H1 (cell line): ENCODE data around the gene TMOD4. TPM values are rescaled to one million over a fixed set of nuclear protein-coding genes. Genes with fewer than 3 reads are reported as not detected.
A peak's percentile ranks its signal among the peaks of the same experiment; 100 is the strongest.

Experiments
- CBX5 ChIP-seq: fragments of 300-800, 300-1000 bp; sonication (generic); IDR thresholded peaks from 2 replicates; pipeline ENCODE4 v1.7.1; 2016; ENCODE audit warnings: antibody characterized with exemption, low read length, low read depth
- CBX8 ChIP-seq: fragments of 300-800, 300-1000 bp; sonication (generic); IDR thresholded peaks from 2 replicates; pipeline ENCODE4 v1.7.1; 2016; ENCODE audit warnings: low read depth, low read length, borderline replicate concordance
- CHD7 ChIP-seq: fragments of 300-600 bp; sonication (generic); IDR thresholded peaks from 2 replicates; pipeline ENCODE4 v1.7.1; 2012; ENCODE audit warnings: low read length, moderate library complexity, mild to moderate bottlenecking, inconsistent platforms; ENCODE audit not compliant: insufficient replicate concordance
- HDAC2 ChIP-seq, 2 experiments: fragments of 300-600 bp in 1 of 2; sonication (generic) in 1 of 2; IDR thresholded peaks; 2 replicates each; pipeline ENCODE4 v1.6.1; 2011 to 2012; ENCODE audit warnings: low read depth in 2 of 2, low read length in 2 of 2, mild to moderate bottlenecking in 2 of 2, moderate library complexity in 2 of 2, borderline replicate concordance in 1 of 2, inconsistent platforms in 1 of 2
- JUND ChIP-seq: IDR thresholded peaks from 2 replicates; pipeline ENCODE4 v1.6.1; 2011; ENCODE audit warnings: mild to moderate bottlenecking, improper control_type of control experiment, low read length
- MAX ChIP-seq: IDR thresholded peaks from 2 replicates; pipeline ENCODE4 v1.6.1; 2012; ENCODE audit warnings: inconsistent platforms
- RAD21 ChIP-seq, 2 experiments: IDR thresholded peaks in 1 of 2; conservative IDR thresholded peaks in 1 of 2; 2 replicates each; pipeline ENCODE4 v1.6.1; 2011; ENCODE audit warnings: low read depth in 2 of 2, low read length in 2 of 2, improper control_type of control experiment in 1 of 2, inconsistent platforms in 1 of 2, mild to moderate bottlenecking in 1 of 2, moderate library complexity in 1 of 2
- RFX5 ChIP-seq: IDR thresholded peaks from 2 replicates; pipeline ENCODE4 v1.6.1; 2011; ENCODE audit warnings: low read depth, low read length, improper control_type of control experiment, borderline replicate concordance
- RXRA ChIP-seq: IDR thresholded peaks from 2 replicates; pipeline ENCODE4 v1.6.1; 2011; ENCODE audit warnings: low read depth, mild to moderate bottlenecking, low read length, moderate library complexity; ENCODE audit not compliant: insufficient read depth
- SAP30 ChIP-seq: fragments of 300-600 bp; sonication (generic); IDR thresholded peaks from 2 replicates; pipeline ENCODE4 v1.7.1; 2012; ENCODE audit warnings: low read length, moderate library complexity, mild to moderate bottlenecking, inconsistent platforms; ENCODE audit not compliant: insufficient read depth, insufficient replicate concordance
- TAF7 ChIP-seq: optimal IDR thresholded peaks from 2 replicates; pipeline ENCODE3; 2011; ENCODE audit warnings: low read depth, mild to moderate bottlenecking, inconsistent platforms, low read length, moderate library complexity, borderline replicate concordance
- polyA plus RNA-seq, 7 experiments: library from polyadenylated mRNA; depleted of rRNA in 3 of 7; stranded (reverse) in 5 of 7; unstranded in 2 of 7; fragments of >200 nt in 5 of 7; fragments of 200-250 nt in 2 of 7; gene quantifications; 1 replicate in 5 of 7; 2 replicates in 1 of 7; 4 replicates in 1 of 7; pipeline versions ENCODE4 v1.2.1 to v1.2.3, GENCODE V29; 2011 to 2013; ENCODE audit warnings: missing spikeins in 2 of 7, mixed read lengths in 2 of 7
- total RNA-seq: library from RNA; stranded (reverse); fragmentation: NEBNext Ultra II Directional; extraction: Animal tissue kit (Norgen Biotek cat#: 25700); gene quantifications from 2 replicates; pipeline ENCODE4 v1.2.1, GENCODE V29; 2021

Gene TMOD4
- total and polyA plus RNA-seq, 2 of the 8 experiments (the other 6 are each of a cell fraction or from before 2014, with no cell fraction given): 0.42 TPM; not detected in 1

DNA sequence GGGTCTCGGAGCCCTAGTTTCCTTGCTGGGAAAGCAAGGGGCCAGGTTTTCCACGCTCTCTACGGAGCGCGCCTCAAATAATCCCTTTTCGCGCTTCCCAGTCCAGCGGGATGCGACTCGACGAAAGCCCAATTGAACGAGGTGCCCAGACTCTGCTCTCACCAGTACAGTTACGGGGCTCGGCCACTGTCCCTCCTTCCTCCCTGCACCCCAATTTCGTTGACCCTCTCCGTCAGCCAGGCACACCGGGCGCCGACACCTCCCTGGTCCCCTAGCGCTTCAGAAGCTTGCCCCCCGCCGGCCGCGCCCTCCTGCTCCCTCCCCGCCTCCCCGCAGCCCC lies 29.7 kb downstream of the TMOD4 start (continued):
- TF ChIP-seq RAD21 (IDR thresholded peaks at IDR 0.05 in 1 of 2, conservative IDR thresholded peaks at IDR 0.05 in 1 of 2; ENCODE audit: low read depth in 2 of 2, low read length in 2 of 2) (no peak), RFX5 (no peak), HDAC2 (IDR thresholded peaks at IDR 0.05; ENCODE audit: borderline replicate concordance in 1 of 2, low read depth in 2 of 2, low read length in 2 of 2) (no peak), JUND (no peak), MAX (peak; percentile 3; the same call in 1 of the 2 replicates), CBX8 (no peak), SAP30 (peak; percentile 19), CHD7 (no peak), RXRA (no peak), CBX5 (no peak), TAF7 (no peak)
